ENCODE measurements around the gene SLC39A11.

GRCh38 chr17:72672729-72673128 lies 419.8 kb downstream of the SLC39A11 start:
- TF ChIP-seq CTCF (IDR thresholded peaks at IDR 0.05; ENCODE audit: insufficient read depth, low read depth, low read length) (no peak), EZH2 (IDR thresholded peaks at IDR 0.05; ENCODE audit: insufficient read depth, low read length) (no peak)

Data from astrocyte (in vitro differentiated cells and primary cell).